Measurements from ENCODE around the gene CTSW.

DNA sequence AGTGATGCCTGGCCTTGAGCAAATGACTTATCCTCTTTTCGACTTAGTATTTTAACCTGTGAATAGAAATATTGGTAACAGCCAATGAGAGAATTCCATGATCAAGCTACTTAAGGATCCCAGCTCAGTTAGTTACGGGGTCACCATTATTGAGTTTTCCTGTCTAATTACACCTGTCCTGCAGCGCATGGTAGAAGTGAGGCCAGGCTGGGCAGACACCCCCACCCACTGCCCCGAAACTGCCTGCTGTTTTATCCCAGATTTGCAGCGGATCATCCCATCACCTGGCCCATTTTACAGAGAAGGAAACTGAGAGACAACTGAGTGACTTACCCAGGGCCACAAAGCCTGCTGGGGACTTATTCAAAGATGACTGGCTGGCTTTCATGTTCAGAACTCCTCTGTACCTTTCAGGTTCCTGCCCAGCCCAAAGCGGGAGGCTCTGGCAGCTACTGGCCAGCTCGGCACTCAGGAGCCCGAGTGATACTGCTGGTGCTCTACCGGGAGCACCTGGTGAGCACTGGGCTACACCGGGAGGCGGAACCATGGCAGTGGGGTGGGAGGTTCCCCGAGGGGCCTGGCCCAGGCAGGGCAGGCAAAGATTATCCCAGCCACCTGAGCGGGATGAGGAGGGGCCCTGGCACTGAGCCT, 18.0 kb upstream of the CTSW start:
- no peak for TF ChIP-seq ZNF707 (tag by site-specific recombination; IDR thresholded peaks at IDR 0.05)
- TF ChIP-seq ZNF23 (tag by site-specific recombination; IDR thresholded peaks at IDR 0.05; ENCODE audit: borderline replicate concordance), result no peak
- TF ChIP-seq SCRT2 (tag by site-specific recombination; IDR thresholded peaks at IDR 0.05), result no peak

All from HEK293 (cell line).